Glutamatergic neuron (in vitro differentiated cells): ENCODE results near the gene OPRL1. TPM values are rescaled to one million over a fixed set of nuclear protein-coding genes. Genes with fewer than 3 reads are reported as not detected.

Source experiments
- DNase-seq: peaks from one replicate; pipeline ENCODE4 v3.0.0; 2022
- H3K27ac Mint-ChIP-seq: one replicate; pipeline ENCODE4 v1.8.0; 2020; ENCODE audit warnings: mild to moderate bottlenecking, mixed read lengths, inconsistent platforms; ENCODE audit not compliant: unreplicated experiment
- H3K27me3 Mint-ChIP-seq: one replicate; pipeline ENCODE4 v1.8.0; 2020; ENCODE audit warnings: mild to moderate bottlenecking, moderate library complexity, mixed read lengths, inconsistent platforms; ENCODE audit not compliant: unreplicated experiment
- H3K36me3 Mint-ChIP-seq: one replicate; pipeline ENCODE4 v1.8.0; 2020; ENCODE audit warnings: mild to moderate bottlenecking, mixed read lengths, inconsistent platforms; ENCODE audit not compliant: unreplicated experiment
- H3K4me1 Mint-ChIP-seq: one replicate; pipeline ENCODE4 v1.8.0; 2020; ENCODE audit warnings: mild to moderate bottlenecking, low read depth, mixed read lengths, inconsistent platforms; ENCODE audit not compliant: unreplicated experiment
- H3K4me3 Mint-ChIP-seq: one replicate; pipeline ENCODE4 v1.8.0; 2020; ENCODE audit warnings: mild to moderate bottlenecking, mixed read lengths, inconsistent platforms; ENCODE audit not compliant: unreplicated experiment
- H3K9me3 Mint-ChIP-seq: one replicate; pipeline ENCODE4 v1.8.0; 2020; ENCODE audit warnings: mild to moderate bottlenecking, moderate library complexity, mixed read lengths, inconsistent platforms; ENCODE audit not compliant: unreplicated experiment
- CTCF ChIP-seq: fragments of 200-600 bp; sonication (generic); IDR thresholded peaks from one replicate; pipeline ENCODE4 v1.5.0; 2021; ENCODE audit not compliant: partially characterized antibody, unreplicated experiment
- total RNA-seq: library from RNA; stranded (reverse); fragmentation: NEBNext Ultra II Directional; extraction: Animal tissue kit (Norgen Biotek cat#: 25700); gene quantifications from one replicate; pipeline ENCODE4 v1.2.1, GENCODE V29; 2021; ENCODE audit not compliant: unreplicated experiment

OPRL1 gene
- total RNA-seq, 1 donor from 2014 or later = 2.9 TPM

GRCh38 chr20:64100566-64100888 is 20.6 kb downstream of the OPRL1 start:
- no peak for DNase-seq
- Mint-ChIP-seq H3K27me3 (peaks cover 18% of the 10 kb centered on the region), H3K36me3 (peaks cover 5% of the 10 kb centered on the region), H3K4me3 (no peak overlapping the region), H3K9me3 (peaks cover 5% of the 10 kb centered on the region), H3K4me1 (peaks cover 3% of the 10 kb centered on the region), H3K27ac (no peak overlapping the region)
- TF ChIP-seq CTCF = no peak

GRCh38 chr20:64100946-64101688 is 21.2 kb downstream of the OPRL1 start:
- Mint-ChIP-seq H3K27me3 (peaks cover 20% of the 10 kb centered on the region), H3K4me1 (peaks cover 3% of the 10 kb centered on the region), H3K36me3 (peaks cover 5% of the 10 kb centered on the region), H3K27ac (no peak overlapping the region), H3K9me3 (peaks cover 5% of the 10 kb centered on the region), H3K4me3 (peak overlapping the region; percentile 67)
- no peak for TF ChIP-seq CTCF
- peak; percentile 2 for DNase-seq

GRCh38 chr20:64101731-64102621 is 22.1 kb downstream of the OPRL1 start:
- Mint-ChIP-seq H3K4me3 (peak overlapping the region; percentile 67), H3K27me3 (peaks cover 19% of the 10 kb centered on the region), H3K4me1 (peaks cover 3% of the 10 kb centered on the region), H3K27ac (no peak overlapping the region), H3K36me3 (peaks cover 1% of the 10 kb centered on the region), H3K9me3 (peaks cover 5% of the 10 kb centered on the region)
- peak; percentile 79 for DNase-seq
- peak; percentile 95 for TF ChIP-seq CTCF

- Mint-ChIP-seq H3K4me3 (peak overlapping the region; percentile 55), H3K27ac (no peak overlapping the region)
Measured at GRCh38 chr20:64102647-64103354, 22.9 kb downstream of the OPRL1 start.

More at GRCh38 chr20:64102647-64103354, 22.9 kb downstream of the OPRL1 start:
- peaks cover 19% of the 10 kb centered on the region for H3K27me3 Mint-ChIP-seq
- H3K9me3 Mint-ChIP-seq = peaks cover 5% of the 10 kb centered on the region
- no peaks in the 10 kb centered on the region for H3K36me3 Mint-ChIP-seq
- DNase-seq = peak; percentile 47
- no peak for TF ChIP-seq CTCF
- H3K4me1 Mint-ChIP-seq = peaks cover 3% of the 10 kb centered on the region
